Left ventricle myocardium superior (tissue), 1 donor: Measurements from ENCODE around the gene CCDC93. TPM values are rescaled to one million over a fixed set of nuclear protein-coding genes. Genes with fewer than 3 reads are reported as not detected.

ENCODE experiments used
- total RNA-seq: library from RNA; stranded (reverse); fragmentation: NEBNext Ultra II Directional; extraction: Animal tissue kit (Norgen Biotek cat#: 25700); gene quantifications from one replicate; pipeline ENCODE4 v1.2.1, GENCODE V29; 2021
- donor health status: DM: no; HTN: yes; CAD: no; lungs with severe emphysema.

Gene CCDC93
- total RNA-seq, 1 donor from 2014 or later: 25.2 TPM

Other genes with a start within 250 kb of the CCDC93 start
- 28.2 TPM for gene DDX18, start 199.4 kb downstream of the CCDC93 start, total RNA-seq
- 12.0 TPM for gene INSIG2, start 74.4 kb upstream of the CCDC93 start, total RNA-seq